Large intestine (tissue), 3 donors: ENCODE results near the gene COPG2. TPM values are rescaled to one million over a fixed set of nuclear protein-coding genes. Genes with fewer than 3 reads are reported as not detected.
A peak's percentile ranks its signal among the peaks of the same experiment; 100 is the strongest.
"Not testable (repeated sequence)": the region's sequence is repeated elsewhere in the genome, so short reads cannot be mapped to it uniquely, and the experiment has no call there.

Source experiments
- DNase-seq, 2 donors: peaks; one replicate each; pipeline versions ENCODE4 v3.0.0 to v3.0.0-alpha.2; 2013
- H3K27ac ChIP-seq: one replicate; pipeline ENCODE4 v1.5.1; 2013; ENCODE audit warnings: low read length
- H3K27me3 ChIP-seq: 2 replicates; pipeline ENCODE4 v1.6.1; 2013; ENCODE audit warnings: low read length; ENCODE audit not compliant: control insufficient read depth, insufficient read depth
- H3K36me3 ChIP-seq: 2 replicates; pipeline ENCODE4 v1.6.1; 2013; ENCODE audit warnings: low read length; ENCODE audit not compliant: control insufficient read depth, insufficient read depth
- H3K4me1 ChIP-seq: one replicate; pipeline ENCODE4 v1.6.1; 2013; ENCODE audit warnings: low read length; ENCODE audit not compliant: control insufficient read depth, insufficient read depth
- H3K4me3 ChIP-seq: one replicate; pipeline ENCODE4 v1.5.1; 2013; ENCODE audit warnings: low read length
- H3K9me3 ChIP-seq: one replicate; pipeline ENCODE4 v1.6.1; 2013; ENCODE audit warnings: mild to moderate bottlenecking, low read depth, low read length, moderate library complexity; ENCODE audit not compliant: control insufficient read depth
- WGBS: methylation state at CpG from one replicate; pipeline ENCODE4 v1.1.5; 2013; ENCODE audit warnings: low lambda C conversion rate; ENCODE audit not compliant: insufficient coverage; 5-methylcytosine and 5-hydroxymethylcytosine counted together
- polyA plus RNA-seq: library from polyadenylated mRNA; unstranded; fragments of 120-200 nt; gene quantifications from one replicate; pipeline ENCODE4 v1.2.1, GENCODE V29; 2013

COPG2 gene
- polyA plus RNA-seq, 1 donor = 20.8 TPM

GRCh38 chr7:130695840-130696239, 27.3 kb upstream of the COPG2 start:
- 100% methylated on average over 1 of the region's 2 CpGs for WGBS
- DNase-seq = peak; percentile 7
- no peak overlapping the region for H3K27ac ChIP-seq
- no peaks in the 10 kb centered on the region for H3K9me3 ChIP-seq
- H3K4me1 ChIP-seq = no peaks in the 10 kb centered on the region
- peaks cover 5% of the 10 kb centered on the region for H3K27me3 ChIP-seq
- no peaks in the 10 kb centered on the region for H3K36me3 ChIP-seq
- no peak overlapping the region for H3K4me3 ChIP-seq

- not testable (repeated sequence) for H3K4me3 ChIP-seq, H3K36me3 ChIP-seq, H3K27ac ChIP-seq, H3K4me1 ChIP-seq, DNase-seq, H3K27me3 ChIP-seq, H3K9me3 ChIP-seq
- no CpG with 5 or more reads among the region's 1 CpG for WGBS
These were observed 23.8 kb upstream of the COPG2 start for GRCh38 chr7:130692396-130692795.

- Histone ChIP-seq H3K4me1 (no peaks in the 10 kb centered on the region), H3K4me3 (no peak overlapping the region), H3K9me3 (no peaks in the 10 kb centered on the region), H3K27ac (no peak overlapping the region), H3K27me3 (no peaks in the 10 kb centered on the region), H3K36me3 (no peaks in the 10 kb centered on the region)
- no peak for DNase-seq
- whole genome bisulfite sequencing = no CpG with 5 or more reads among the region's 1 CpG
These were observed 21.1 kb upstream of the COPG2 start for GRCh38 chr7:130689683-130690082.

- DNase-seq = no peak
- H3K9me3 ChIP-seq = no peaks in the 10 kb centered on the region
- H3K27ac ChIP-seq = no peak overlapping the region
- no peaks in the 10 kb centered on the region for H3K36me3 ChIP-seq
- WGBS = 100% methylated on average over 2 of the region's 2 CpGs
- peaks cover 6% of the 10 kb centered on the region for H3K27me3 ChIP-seq
- no peak overlapping the region for H3K4me3 ChIP-seq
- H3K4me1 ChIP-seq = no peaks in the 10 kb centered on the region
These were observed 14.5 kb upstream of the COPG2 start for GRCh38 chr7:130683026-130683425.

GRCh38 chr7:130674456-130674855, 5.9 kb upstream of the COPG2 start:
- no peaks in the 10 kb centered on the region for H3K36me3 ChIP-seq
- DNase-seq = no peak
- H3K9me3 ChIP-seq = no peaks in the 10 kb centered on the region
- WGBS = no CpG with 5 or more reads among the region's 2 CpGs
- H3K4me3 ChIP-seq = no peak overlapping the region
- peaks cover 3% of the 10 kb centered on the region for H3K27me3 ChIP-seq
- no peak overlapping the region for H3K27ac ChIP-seq
- H3K4me1 ChIP-seq = no peaks in the 10 kb centered on the region

GRCh38 chr7:130673066-130673465, 4.5 kb upstream of the COPG2 start:
- Histone ChIP-seq H3K4me1 (no peaks in the 10 kb centered on the region), H3K27me3 (peaks cover 3% of the 10 kb centered on the region), H3K9me3 (no peaks in the 10 kb centered on the region), H3K4me3 (no peak overlapping the region), H3K36me3 (no peaks in the 10 kb centered on the region), H3K27ac (no peak overlapping the region)
- DNase-seq = no peak

GRCh38 chr7:130672146-130672545, 3.6 kb upstream of the COPG2 start:
- Histone ChIP-seq H3K4me1 (no peaks in the 10 kb centered on the region), H3K4me3 (no peak overlapping the region), H3K27me3 (peaks cover 3% of the 10 kb centered on the region), H3K27ac (no peak overlapping the region), H3K9me3 (no peaks in the 10 kb centered on the region), H3K36me3 (no peaks in the 10 kb centered on the region)
- DNase-seq = no peak
- no CpG with 5 or more reads among the region's 4 CpGs for WGBS

GRCh38 chr7:130669085-130669700, 645 bp upstream of the COPG2 start:
- H3K9me3 ChIP-seq = no peaks in the 10 kb centered on the region
- H3K27ac ChIP-seq = peak overlapping the region; percentile 71
- peaks cover 2% of the 10 kb centered on the region for H3K36me3 ChIP-seq
- 40% methylated on average over 1 of the region's 12 CpGs for WGBS
- no peak for DNase-seq
- H3K27me3 ChIP-seq = peaks cover 3% of the 10 kb centered on the region
- no peaks in the 10 kb centered on the region for H3K4me1 ChIP-seq
- H3K4me3 ChIP-seq = peak overlapping the region; percentile 77

- Histone ChIP-seq H3K9me3 (no peaks in the 10 kb centered on the region), H3K4me1 (no peaks in the 10 kb centered on the region), H3K4me3 (peak overlapping the region; percentile 83), H3K36me3 (peaks cover 2% of the 10 kb centered on the region), H3K27me3 (peaks cover under 1% of the 10 kb centered on the region), H3K27ac (peak overlapping the region; percentile 60)
- WGBS = 0% methylated on average over 1 of the region's 19 CpGs
- no peak for DNase-seq
These were observed 823 bp downstream of the COPG2 start for GRCh38 chr7:130667593-130668257.

GRCh38 chr7:130662426-130662825, 6.1 kb downstream of the COPG2 start:
- 100% methylated on average over 2 of the region's 2 CpGs for WGBS
- DNase-seq = no peak
- Histone ChIP-seq H3K36me3 (peaks cover 29% of the 10 kb centered on the region), H3K27me3 (no peaks in the 10 kb centered on the region), H3K27ac (no peak overlapping the region), H3K9me3 (no peaks in the 10 kb centered on the region), H3K4me1 (no peaks in the 10 kb centered on the region), H3K4me3 (no peak overlapping the region)

GRCh38 chr7:130655286-130655685, 13.3 kb downstream of the COPG2 start:
- H3K36me3 ChIP-seq = peaks cover 9% of the 10 kb centered on the region
- no peaks in the 10 kb centered on the region for H3K4me1 ChIP-seq
- no peak for DNase-seq
- 80% methylated on average over 3 of the region's 4 CpGs for WGBS
- H3K4me3 ChIP-seq = no peak overlapping the region
- no peak overlapping the region for H3K27ac ChIP-seq
- H3K27me3 ChIP-seq = no peaks in the 10 kb centered on the region
- no peaks in the 10 kb centered on the region for H3K9me3 ChIP-seq
